Measurements from ENCODE around the gene GREB1L.
"Not testable (repeated sequence)": the region's sequence is repeated elsewhere in the genome, so short reads cannot be mapped to it uniquely, and the experiment has no call there.

GREB1L gene

DNA sequence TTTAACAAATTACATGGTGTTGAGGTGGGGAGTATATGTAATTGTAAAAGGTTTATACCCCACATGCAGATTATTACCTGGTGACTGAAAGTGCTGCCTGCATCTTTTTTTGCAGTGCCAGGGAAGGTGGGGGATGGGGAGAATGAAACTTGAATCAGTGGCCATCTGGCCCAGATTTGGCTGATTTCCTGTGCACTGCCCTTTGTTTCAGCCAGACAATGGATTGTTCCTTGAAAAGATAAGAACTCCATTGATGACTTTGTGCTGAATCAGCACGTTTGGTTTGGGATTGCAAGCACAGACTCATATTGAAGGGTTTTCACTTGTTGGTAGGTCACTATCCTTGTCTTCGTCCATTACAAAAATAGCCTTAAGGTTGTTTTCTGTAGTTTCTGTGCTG, 20.9 kb downstream of the GREB1L start:
- no peak for DNase-seq (ENCODE audit: low read depth in 1 of 2, low spot score in 1 of 2)

DNA sequence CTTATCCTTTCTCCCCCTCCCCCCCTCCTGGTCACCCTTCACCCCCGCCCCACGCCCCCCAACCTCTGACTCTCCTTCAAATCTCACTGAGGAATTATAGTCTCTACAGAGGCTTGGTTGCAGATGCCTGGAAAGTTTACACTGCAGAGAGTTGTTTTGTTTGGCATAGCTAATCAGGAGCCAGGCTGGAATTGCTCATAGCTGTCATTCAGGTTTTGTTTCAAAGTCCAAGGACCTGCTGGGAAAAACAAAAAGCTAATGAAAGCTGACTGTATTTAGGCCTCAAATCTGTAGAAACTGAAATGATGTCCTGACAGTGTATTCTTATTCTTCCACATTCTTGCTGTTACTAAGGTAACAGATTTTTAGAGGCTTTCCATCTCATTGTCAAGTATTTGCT, 22.6 kb downstream of the GREB1L start:
- no peak for DNase-seq (ENCODE audit: low read depth in 1 of 2, low spot score in 1 of 2)

DNA sequence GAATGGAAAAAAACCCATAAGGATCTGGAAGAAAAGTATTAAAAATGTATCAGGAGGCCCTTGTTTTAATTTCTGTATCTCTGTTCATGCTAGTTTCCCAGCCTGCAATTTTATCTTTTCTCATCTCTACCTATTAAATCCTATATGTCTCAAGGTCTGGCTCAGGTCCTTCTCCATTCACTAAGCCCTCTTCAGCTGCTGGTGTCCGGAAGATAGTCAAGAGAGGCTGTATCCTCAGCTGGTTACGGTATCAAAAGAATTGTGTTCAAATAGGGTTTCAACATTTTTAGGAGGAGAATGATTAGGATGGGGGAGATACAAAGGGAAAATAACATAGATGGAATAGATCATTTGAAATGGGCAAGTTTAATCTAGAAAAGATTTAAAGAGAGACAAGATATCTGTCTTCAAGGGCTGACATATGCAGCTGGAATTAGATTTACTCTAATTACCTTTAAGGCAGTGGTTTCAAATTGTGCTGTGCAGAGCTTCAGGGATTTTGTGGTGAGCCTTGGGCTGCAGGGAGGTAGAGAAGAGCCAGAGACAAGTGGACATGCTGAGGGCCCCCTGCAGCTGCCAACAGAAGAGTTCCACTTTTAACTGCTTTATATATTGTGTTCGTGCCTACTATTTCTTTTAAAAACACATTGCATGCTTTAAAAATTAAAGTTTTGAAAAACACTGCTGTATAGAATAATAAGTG, 24.1 kb downstream of the GREB1L start:
- DNase-seq (ENCODE audit: low read depth in 1 of 2, low spot score in 1 of 2): no peak

- DNase-seq (ENCODE audit: low read depth in 1 of 2, low spot score in 1 of 2): no peak
These were observed 25.4 kb downstream of the GREB1L start for GRCh38 chr18:21267400-21267799.

DNA sequence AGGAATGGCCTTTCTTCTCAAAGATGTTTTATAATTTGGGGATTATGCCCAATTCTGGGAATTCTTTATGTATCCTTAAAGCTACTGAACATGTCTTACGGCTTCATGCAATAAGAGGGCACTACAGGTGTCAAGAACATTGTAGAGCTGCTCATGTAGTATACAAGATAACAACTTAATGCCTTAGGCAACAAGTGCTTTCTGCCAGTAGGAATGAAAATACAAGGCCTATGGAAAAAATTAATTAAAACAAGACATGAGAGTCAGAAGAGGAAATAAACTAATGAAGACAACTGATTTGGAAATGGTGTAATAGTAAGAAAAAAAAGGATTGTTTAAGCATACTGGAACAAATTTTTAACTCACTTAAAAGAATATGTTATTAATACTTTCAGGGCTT, 27.3 kb downstream of the GREB1L start:
- DNase-seq (ENCODE audit: low read depth in 1 of 2, low spot score in 1 of 2): no peak

- DNase-seq (ENCODE audit: low read depth in 1 of 2, low spot score in 1 of 2): no peak
These were observed 28.4 kb downstream of the GREB1L start for GRCh38 chr18:21270453-21270852.

- no peak for DNase-seq (ENCODE audit: low read depth in 1 of 2, low spot score in 1 of 2)
These were observed 30.1 kb downstream of the GREB1L start for GRCh38 chr18:21272016-21272579.

GRCh38 chr18:21273568-21273967, 31.5 kb downstream of the GREB1L start:
- no peak for DNase-seq (ENCODE audit: low read depth in 1 of 2, low spot score in 1 of 2)

DNA sequence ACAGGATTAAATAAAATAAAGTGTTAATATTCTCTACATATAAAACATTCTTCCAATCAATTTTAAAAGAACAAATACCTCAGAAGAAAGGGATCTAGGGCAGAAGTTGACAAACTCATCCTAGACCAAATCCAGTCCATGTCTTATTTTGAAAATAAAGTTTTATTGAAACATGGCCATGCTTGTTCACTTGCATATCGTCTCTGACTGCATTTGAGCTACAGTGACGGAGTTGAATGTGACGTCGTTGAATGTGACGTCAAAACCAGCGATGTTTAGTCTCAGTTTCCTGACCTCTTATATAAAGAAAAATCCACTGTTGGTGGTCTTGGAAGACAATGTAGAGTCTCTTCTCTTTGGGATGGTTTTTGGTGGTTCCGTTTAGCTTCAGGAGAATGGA, 33.6 kb downstream of the GREB1L start:
- DNase-seq (ENCODE audit: low read depth in 1 of 2, low spot score in 1 of 2): no peak

GRCh38 chr18:21277578-21277977, 35.5 kb downstream of the GREB1L start:
- no peak for DNase-seq (ENCODE audit: low read depth in 1 of 2, low spot score in 1 of 2)

- not testable (repeated sequence) for DNase-seq (ENCODE audit: low read depth in 1 of 2, low spot score in 1 of 2)
These were observed 36.2 kb downstream of the GREB1L start for GRCh38 chr18:21278218-21278617.

DNA sequence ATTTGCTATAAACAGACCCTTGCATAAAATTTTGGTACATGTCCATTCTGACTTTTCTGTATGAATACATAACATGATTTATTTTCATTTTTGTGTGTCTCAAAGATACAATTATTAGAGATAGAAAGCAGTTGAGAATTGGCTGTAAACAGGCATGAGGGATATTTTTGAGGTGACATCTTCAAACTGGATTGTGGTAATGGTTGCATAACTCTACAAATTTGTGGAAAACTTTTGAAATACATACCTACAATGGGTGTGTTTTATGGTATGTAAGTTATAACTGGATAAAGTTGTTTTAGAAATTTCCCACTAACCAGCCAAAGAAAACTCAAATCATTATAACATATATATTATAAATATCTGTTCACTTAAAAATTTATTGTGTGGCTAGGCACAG, 39.6 kb downstream of the GREB1L start:
- no peak for DNase-seq (ENCODE audit: low read depth in 1 of 2, low spot score in 1 of 2)

GRCh38 chr18:21284540-21284939, 42.5 kb downstream of the GREB1L start:
- DNase-seq (ENCODE audit: low read depth in 1 of 2, low spot score in 1 of 2): no peak

DNA sequence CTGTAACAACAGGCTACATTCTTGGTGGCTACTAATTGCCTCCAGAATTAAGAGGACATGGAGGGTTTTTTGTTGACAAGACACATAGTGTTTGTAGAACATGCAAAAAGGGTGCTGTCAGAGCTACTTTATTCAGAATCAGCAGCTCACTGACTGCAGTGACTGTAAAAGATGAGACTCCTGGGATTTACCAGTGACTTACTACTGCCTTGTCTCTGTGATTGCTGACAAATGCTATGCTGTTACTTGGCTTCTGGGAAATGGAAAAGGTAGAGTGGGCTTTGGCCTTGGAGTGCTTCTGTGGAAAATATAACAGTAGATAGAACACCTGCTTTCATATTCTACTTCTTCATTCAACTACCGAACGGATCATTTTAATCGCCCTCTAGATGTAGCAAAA, 47.8 kb downstream of the GREB1L start:
- no peak for DNase-seq (ENCODE audit: low read depth in 1 of 2, low spot score in 1 of 2)

GRCh38 chr18:21291106-21291505, 49.1 kb downstream of the GREB1L start:
- no peak for DNase-seq (ENCODE audit: low read depth in 1 of 2, low spot score in 1 of 2)

DNA sequence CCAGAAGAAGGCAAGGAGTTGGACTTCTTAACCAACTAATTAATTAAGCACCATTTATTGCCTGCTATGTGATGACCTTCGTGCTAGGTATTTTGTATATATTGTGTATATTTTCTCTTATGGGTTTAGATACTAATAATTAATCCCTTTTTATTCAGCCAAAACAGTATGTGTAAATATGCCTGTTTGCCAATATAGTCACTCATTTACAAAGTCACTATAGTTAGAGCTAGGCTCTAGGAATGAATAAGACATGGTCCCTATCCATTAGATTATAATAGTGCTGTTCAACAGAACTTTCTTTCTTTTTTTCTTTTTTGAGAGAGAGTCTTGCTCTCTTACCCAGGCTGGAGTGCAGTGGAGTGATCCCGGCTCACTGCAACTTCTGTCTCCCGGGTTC, 51.4 kb downstream of the GREB1L start:
- DNase-seq (ENCODE audit: low read depth in 1 of 2, low spot score in 1 of 2): no peak

GRCh38 chr18:21295101-21295500, 53.1 kb downstream of the GREB1L start:
- no peak for DNase-seq (ENCODE audit: low read depth in 1 of 2, low spot score in 1 of 2)

DNA sequence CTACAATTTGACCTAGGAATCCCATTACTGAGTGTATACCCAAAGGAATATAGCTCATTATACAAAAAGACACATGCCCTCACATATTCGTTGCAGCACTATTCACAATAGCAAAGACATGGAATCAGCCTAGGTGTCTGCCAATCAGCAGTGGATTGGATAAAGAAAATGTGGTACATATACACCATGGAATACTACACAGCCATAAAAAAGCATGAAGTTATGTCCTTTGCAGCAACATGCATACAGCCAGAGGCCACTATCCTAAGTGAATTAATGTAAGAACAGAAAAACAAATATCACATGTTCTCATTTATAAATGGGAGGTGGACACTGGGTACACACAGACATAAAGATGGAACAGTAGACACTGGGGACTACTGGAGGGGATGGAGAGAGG, 54.0 kb downstream of the GREB1L start:
- DNase-seq (ENCODE audit: low read depth in 1 of 2, low spot score in 1 of 2): no peak

DNA sequence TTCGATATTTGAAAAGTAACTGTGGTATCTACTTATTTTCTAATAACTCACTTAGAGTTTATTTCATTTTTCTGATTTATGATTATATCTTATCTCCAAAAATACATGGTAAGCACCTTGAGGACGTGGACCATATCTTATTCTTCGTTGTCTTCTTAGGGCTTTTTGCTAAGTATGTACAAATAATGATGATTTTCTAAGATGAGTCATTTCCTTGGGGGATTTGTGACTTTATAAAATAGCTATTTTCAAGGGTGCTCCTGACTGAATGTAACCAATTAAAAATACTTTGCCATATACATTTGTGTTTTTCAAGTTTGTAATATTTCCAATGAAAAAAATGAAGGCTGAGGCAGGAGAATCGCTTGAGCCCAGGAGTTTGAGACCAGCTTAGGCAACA, 56.3 kb downstream of the GREB1L start:
- no peak for DNase-seq (ENCODE audit: low read depth in 1 of 2, low spot score in 1 of 2)

DNA sequence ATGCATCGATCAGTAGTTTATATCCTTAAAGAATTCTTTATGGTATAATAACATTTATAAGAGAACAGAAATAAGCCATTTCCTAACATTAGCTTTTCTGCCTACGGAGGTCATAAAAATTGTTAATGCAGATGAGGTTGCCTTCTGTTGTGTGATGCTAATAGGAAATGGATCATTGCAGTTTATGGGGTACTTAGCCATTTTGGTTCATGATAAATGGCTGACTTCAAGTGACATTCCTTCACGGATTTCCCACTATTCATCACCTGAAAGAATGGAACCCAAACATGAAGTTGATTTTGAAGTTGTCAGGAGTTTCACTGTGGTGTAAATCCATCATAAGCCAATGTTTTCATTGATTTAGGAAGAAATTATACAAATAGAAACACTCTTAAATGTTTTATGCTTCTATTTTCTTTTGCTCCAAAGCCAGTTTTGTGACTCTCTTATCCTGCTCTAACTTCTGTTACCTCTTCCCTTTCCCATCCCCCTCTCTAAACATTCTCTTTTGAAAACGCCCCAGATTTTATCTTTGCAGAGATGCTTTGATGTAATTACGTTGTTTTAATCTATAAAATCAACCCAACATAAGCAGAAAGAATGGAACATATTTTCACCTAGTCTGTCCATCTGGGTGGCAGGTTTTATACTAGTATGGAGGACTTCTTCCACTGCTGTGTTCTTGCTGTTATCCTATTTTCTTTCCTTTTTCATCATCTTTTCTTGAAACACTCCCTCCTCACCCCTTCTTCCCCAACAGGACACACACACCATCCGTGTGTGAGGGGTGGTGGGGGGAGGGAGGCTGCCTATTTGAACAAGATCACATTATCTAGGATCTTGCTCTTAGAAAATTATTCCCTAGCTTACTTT, 58.2 kb downstream of the GREB1L start:
- DNase-seq (ENCODE audit: low read depth in 1 of 2, low spot score in 1 of 2): no peak

DNA sequence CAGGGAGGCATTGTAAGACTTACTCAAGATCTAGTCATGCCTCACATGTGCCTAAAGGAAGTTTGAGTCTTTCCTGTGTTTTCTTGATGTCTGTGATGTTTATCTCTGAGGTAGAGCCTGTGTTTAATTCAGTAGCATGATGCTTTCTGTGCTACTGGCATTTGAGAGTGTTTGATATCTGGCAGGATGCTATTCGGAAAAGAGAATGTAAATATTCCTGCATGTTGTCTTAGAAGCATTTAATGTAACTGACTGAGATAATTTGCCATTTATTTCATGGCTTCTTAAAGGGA, 58.8 kb downstream of the GREB1L start:
- DNase-seq (ENCODE audit: low read depth in 1 of 2, low spot score in 1 of 2): no peak

GRCh38 chr18:21303445-21303844, 61.4 kb downstream of the GREB1L start:
- no peak for DNase-seq (ENCODE audit: low read depth in 1 of 2, low spot score in 1 of 2)

DNA sequence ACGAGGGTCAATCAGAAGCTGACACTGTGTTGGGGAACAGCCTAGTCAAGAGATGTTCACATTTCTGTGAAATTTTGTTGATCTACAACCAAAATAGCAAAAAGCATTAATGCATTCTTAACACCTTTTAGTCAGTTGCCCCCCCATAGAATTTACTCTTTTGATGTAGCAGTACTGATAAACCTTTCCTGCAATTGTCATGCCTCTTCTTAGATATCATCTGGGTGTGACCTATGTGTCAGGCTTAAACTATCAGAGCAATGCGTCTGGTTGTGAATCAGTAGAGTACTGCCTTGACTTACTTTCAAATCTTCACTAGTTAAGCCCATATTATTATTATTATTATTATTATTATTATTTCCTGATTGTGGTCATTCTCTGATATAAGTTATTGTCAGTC, 61.9 kb downstream of the GREB1L start:
- no peak for DNase-seq (ENCODE audit: low read depth in 1 of 2, low spot score in 1 of 2)
